ENCODE data around the gene NCAPD2. TPM values are rescaled to one million over a fixed set of nuclear protein-coding genes. Genes with fewer than 3 reads are reported as not detected.

NCAPD2 gene
- total and polyA plus RNA-seq, 7 experiments from 2014 or later, result 24.4 to 121 (median 38.4) TPM

GRCh38 chr12:6541371-6542165 lies 47.7 kb downstream of the NCAPD2 start:
- peaks cover 15 to 52% (median 16%) of the 10 kb centered on the region in 3 experiments for H3K36me3 ChIP-seq (ENCODE audit: control insufficient read depth in 2 of 3, insufficient read depth in 3 of 3, low read length in 3 of 3)
- Mint-ChIP-seq H3K4me1 (peaks cover 26 to 56% (median 44%) of the 10 kb centered on the region in 7 donors), H3K27me3 (no peaks in the 10 kb centered on the region), H3K9me3 (no peaks in the 10 kb centered on the region), H3K36me3 (peaks cover 10 to 25% (median 17%) of the 10 kb centered on the region in 5 donors), H3K27ac (peak overlapping the region; percentile 65 to 95 (median 90)), H3K4me3 (peak overlapping the region in 8 of 10 donors; percentile 7 to 83 (median 53))
- intact Hi-C loops (cut with micrococcal nuclease), result loop anchor here in 1 of 2 donors (2.0 kb wide), 1 partner anchor 15 kb away; the partner anchor contains the start of gene IFFO1
- H3K4me1 ChIP-seq (ENCODE audit: control insufficient read depth in 2 of 2, insufficient read depth in 2 of 2, low read length in 2 of 2), result peaks cover 12 to 22% of the 10 kb centered on the region in 2 donors
- H3K9me3 ChIP-seq (ENCODE audit: control insufficient read depth in 2 of 3, low read length in 3 of 3), result no peaks in the 10 kb centered on the region
- H3K4me3 ChIP-seq (ENCODE audit: low read length), result no peak overlapping the region
- H3K27me3 ChIP-seq (ENCODE audit: control insufficient read depth in 2 of 2, insufficient read depth in 2 of 2, low read length in 2 of 2), result no peaks in the 10 kb centered on the region
- DNase-seq, result no peak
- POLR2A ChIA-PET, result interaction anchor here (0.9 to 2.2 kb wide), 4 partner anchors 11 to 207 kb away, joined by 3 to 9 read pairs (median 4); partner anchors contain the start of gene MRPL51
- peak overlapping the region; percentile 9 for H3K27ac ChIP-seq (ENCODE audit: low read depth, low read length)
- CTCF ChIA-PET, result interaction anchor here (2.2 to 7.1 kb wide), 2 partner anchors 71 to 116 kb away, joined by 6 to 106 read pairs; partner anchors contain the start of gene VAMP1
- no peak for ATAC-seq

- ChIA-PET CTCF (interaction anchor here (1.0 kb wide), 1 partner anchor 119 kb away, joined by 3 read pairs; no protein-coding TSS in a partner anchor), POLR2A (interaction anchor here (0.9 to 1.5 kb wide), 3 partner anchors 72 to 208 kb away, joined by 3 to 4 read pairs (median 3); partner anchors contain the start of gene VAMP1)
- Histone ChIP-seq H3K27me3 (ENCODE audit: control insufficient read depth in 2 of 2, insufficient read depth in 2 of 2, low read length in 2 of 2) (no peaks in the 10 kb centered on the region), H3K36me3 (ENCODE audit: control insufficient read depth in 2 of 3, insufficient read depth in 3 of 3, low read length in 3 of 3) (peaks cover 11 to 52% (median 11%) of the 10 kb centered on the region in 3 experiments), H3K4me3 (ENCODE audit: low read length) (no peak overlapping the region), H3K27ac (ENCODE audit: low read depth, low read length) (peak overlapping the region; percentile 9), H3K9me3 (ENCODE audit: control insufficient read depth in 2 of 3, low read length in 3 of 3) (no peaks in the 10 kb centered on the region), H3K4me1 (ENCODE audit: control insufficient read depth in 2 of 2, insufficient read depth in 2 of 2, low read length in 2 of 2) (peaks cover 8 to 21% of the 10 kb centered on the region in 2 donors)
- peak in 4 of 9 donors; percentile 32 to 47 (median 34) for DNase-seq
- Mint-ChIP-seq H3K36me3 (peaks cover 13 to 21% (median 19%) of the 10 kb centered on the region in 5 donors), H3K27ac (peak overlapping the region; percentile 50 to 95 (median 84)), H3K27me3 (no peaks in the 10 kb centered on the region), H3K4me3 (peak overlapping the region in 8 of 10 donors; percentile 0 to 50 (median 16)), H3K4me1 (peaks cover 26 to 48% (median 39%) of the 10 kb centered on the region in 7 donors), H3K9me3 (no peaks in the 10 kb centered on the region)
- intact Hi-C loops (cut with micrococcal nuclease), result no loop called here
- peak; percentile 37 for ATAC-seq
Observed at GRCh38 chr12:6542209-6543009, 48.5 kb downstream of the NCAPD2 start.

GRCh38 chr12:6546016-6546415 lies 52.1 kb downstream of the NCAPD2 start:
- intact Hi-C loops (cut with micrococcal nuclease), result no loop called here
- DNase-seq, result no peak
- no peak overlapping the region for H3K4me3 ChIP-seq (ENCODE audit: low read length)
- POLR2A ChIA-PET, result interaction anchor here (0.5 to 0.6 kb wide), 2 partner anchors 61 to 99 kb away, joined by 3 read pairs; no protein-coding TSS in a partner anchor
- peaks cover 0 to 8% of the 10 kb centered on the region in 2 donors for H3K4me1 ChIP-seq (ENCODE audit: control insufficient read depth in 2 of 2, insufficient read depth in 2 of 2, low read length in 2 of 2)
- H3K9me3 ChIP-seq (ENCODE audit: control insufficient read depth in 2 of 3, low read length in 3 of 3), result no peaks in the 10 kb centered on the region
- Mint-ChIP-seq H3K4me1 (peaks cover 17 to 29% (median 22%) of the 10 kb centered on the region in 7 donors), H3K36me3 (peaks cover 8 to 27% (median 14%) of the 10 kb centered on the region in 5 donors), H3K27me3 (no peaks in the 10 kb centered on the region), H3K4me3 (no peak overlapping the region), H3K9me3 (no peaks in the 10 kb centered on the region), H3K27ac (no peak overlapping the region)
- ATAC-seq, result no peak
- H3K36me3 ChIP-seq (ENCODE audit: control insufficient read depth in 2 of 3, insufficient read depth in 3 of 3, low read length in 3 of 3), result peaks cover 11 to 65% (median 12%) of the 10 kb centered on the region in 3 experiments
- no peak overlapping the region for H3K27ac ChIP-seq (ENCODE audit: low read depth, low read length)
- H3K27me3 ChIP-seq (ENCODE audit: control insufficient read depth in 2 of 2, insufficient read depth in 2 of 2, low read length in 2 of 2), result no peaks in the 10 kb centered on the region
- CTCF ChIA-PET, result interaction anchor here (0.6 to 1.4 kb wide), 3 partner anchors 8 to 50 kb away, joined by 3 to 7 read pairs (median 4); no protein-coding TSS in a partner anchor

DNA sequence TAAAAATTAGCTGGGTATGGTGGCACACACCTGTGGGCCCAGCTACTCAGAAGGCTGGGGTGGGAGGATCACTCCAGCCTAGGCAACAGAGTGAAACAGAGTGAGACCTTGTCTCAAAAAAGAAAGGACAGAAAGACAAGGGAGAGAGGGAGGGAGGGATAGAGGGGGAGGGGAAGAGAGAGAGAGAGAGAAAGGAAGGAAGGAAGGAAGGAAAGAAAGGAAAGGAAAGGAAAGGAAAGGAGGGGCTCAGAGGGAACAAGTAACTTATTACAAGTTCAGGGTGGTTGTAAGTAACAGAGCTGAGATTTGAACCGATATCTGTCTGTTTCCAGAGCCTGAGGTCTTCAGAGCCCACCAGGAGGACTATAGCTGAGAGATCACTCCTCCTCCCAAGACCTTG lies 53.7 kb downstream of the NCAPD2 start:
- Mint-ChIP-seq H3K36me3 (peaks cover 8 to 32% (median 12%) of the 10 kb centered on the region in 5 donors), H3K4me1 (peaks cover 18 to 31% (median 25%) of the 10 kb centered on the region in 7 donors), H3K27me3 (no peaks in the 10 kb centered on the region), H3K4me3 (no peak overlapping the region), H3K27ac (peak overlapping the region in 3 of 9 donors; percentile 48 to 62 (median 57)), H3K9me3 (no peaks in the 10 kb centered on the region)
- H3K36me3 ChIP-seq (ENCODE audit: control insufficient read depth in 2 of 3, insufficient read depth in 3 of 3, low read length in 3 of 3), result peaks cover 11 to 73% (median 12%) of the 10 kb centered on the region in 3 experiments
- ATAC-seq (no peak), DNase-seq (no peak)
- H3K27me3 ChIP-seq (ENCODE audit: control insufficient read depth in 2 of 2, insufficient read depth in 2 of 2, low read length in 2 of 2), result no peaks in the 10 kb centered on the region
- no peak overlapping the region for H3K4me3 ChIP-seq (ENCODE audit: low read length)
- no peak overlapping the region for H3K27ac ChIP-seq (ENCODE audit: low read depth, low read length)
- intact Hi-C loops (cut with micrococcal nuclease), result no loop called here
- ChIA-PET POLR2A (interaction anchor here (0.8 kb wide), 1 partner anchor 225 kb away, joined by 3 read pairs; no protein-coding TSS in a partner anchor), CTCF (interaction anchor here (0.6 kb wide), 1 partner anchor 88 kb away, joined by 3 read pairs; no protein-coding TSS in a partner anchor)
- H3K4me1 ChIP-seq (ENCODE audit: control insufficient read depth in 2 of 2, insufficient read depth in 2 of 2, low read length in 2 of 2), result peaks cover 0 to 3% of the 10 kb centered on the region in 2 donors
- no peaks in the 10 kb centered on the region for H3K9me3 ChIP-seq (ENCODE audit: control insufficient read depth in 2 of 3, low read length in 3 of 3)

GRCh38 chr12:6547987-6548386 lies 54.1 kb downstream of the NCAPD2 start:
- ATAC-seq (no peak), DNase-seq (no peak)
- Histone ChIP-seq H3K27me3 (ENCODE audit: control insufficient read depth in 2 of 2, insufficient read depth in 2 of 2, low read length in 2 of 2) (no peaks in the 10 kb centered on the region), H3K4me1 (ENCODE audit: control insufficient read depth in 2 of 2, insufficient read depth in 2 of 2, low read length in 2 of 2) (peaks cover 0 to under 1% of the 10 kb centered on the region in 2 donors), H3K9me3 (ENCODE audit: control insufficient read depth in 2 of 3, low read length in 3 of 3) (no peaks in the 10 kb centered on the region), H3K36me3 (ENCODE audit: control insufficient read depth in 2 of 3, insufficient read depth in 3 of 3, low read length in 3 of 3) (peaks cover 11 to 69% (median 12%) of the 10 kb centered on the region in 3 experiments), H3K27ac (ENCODE audit: low read depth, low read length) (no peak overlapping the region), H3K4me3 (ENCODE audit: low read length) (no peak overlapping the region)
- ChIA-PET POLR2A (no interaction called here), CTCF (interaction anchor here (0.6 kb wide), 1 partner anchor 87 kb away, joined by 3 read pairs; no protein-coding TSS in a partner anchor)
- intact Hi-C loops (cut with micrococcal nuclease), result no loop called here
- no peaks in the 10 kb centered on the region for H3K27me3 Mint-ChIP-seq
- H3K36me3 Mint-ChIP-seq, result peaks cover 8 to 32% (median 12%) of the 10 kb centered on the region in 5 donors
- no peak overlapping the region for H3K27ac Mint-ChIP-seq
- H3K4me1 Mint-ChIP-seq, result peaks cover 21 to 36% (median 27%) of the 10 kb centered on the region in 7 donors
- no peaks in the 10 kb centered on the region for H3K9me3 Mint-ChIP-seq
- no peak overlapping the region for H3K4me3 Mint-ChIP-seq

DNA sequence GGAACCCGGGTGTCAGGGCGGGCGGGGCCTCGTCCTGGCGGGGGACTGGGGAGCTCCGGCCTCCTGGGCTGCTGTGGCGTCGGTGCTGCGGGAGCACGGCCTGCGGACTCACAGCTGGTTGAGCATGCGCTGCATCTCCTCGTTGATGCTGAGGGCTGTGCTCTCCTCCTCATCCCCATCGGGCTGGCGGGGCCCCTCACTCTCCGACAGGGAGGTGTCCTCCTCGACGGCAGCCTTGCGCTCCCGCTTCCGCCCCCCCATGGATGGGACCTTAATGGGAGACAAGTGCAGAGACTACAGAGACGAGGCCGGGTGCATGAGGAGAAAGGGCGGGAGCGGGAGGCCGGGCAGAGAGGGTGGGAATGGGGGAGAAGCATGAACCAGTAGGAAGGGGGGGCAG lies 54.7 kb downstream of the NCAPD2 start:
- H3K4me3 Mint-ChIP-seq, result peak overlapping the region in 1 of 10 donors; percentile 32
- ATAC-seq, result no peak
- H3K4me1 ChIP-seq (ENCODE audit: control insufficient read depth in 2 of 2, insufficient read depth in 2 of 2, low read length in 2 of 2), result peaks cover 3 to 6% of the 10 kb centered on the region in 2 donors

More for the DNA sequence above, 54.7 kb downstream of the NCAPD2 start:
- CTCF ChIA-PET, result interaction anchor here (0.6 kb wide), 1 partner anchor 11 kb away, joined by 3 read pairs; no protein-coding TSS in a partner anchor
- H3K36me3 ChIP-seq (ENCODE audit: control insufficient read depth in 2 of 3, insufficient read depth in 3 of 3, low read length in 3 of 3), result peaks cover 11 to 72% (median 12%) of the 10 kb centered on the region in 3 experiments
- H3K27ac ChIP-seq (ENCODE audit: low read depth, low read length), result no peak overlapping the region
- Mint-ChIP-seq H3K27ac (no peak overlapping the region), H3K36me3 (peaks cover 8 to 32% (median 12%) of the 10 kb centered on the region in 5 donors), H3K4me1 (peaks cover 26 to 41% (median 33%) of the 10 kb centered on the region in 7 donors), H3K9me3 (no peaks in the 10 kb centered on the region), H3K27me3 (no peaks in the 10 kb centered on the region)
- H3K9me3 ChIP-seq (ENCODE audit: control insufficient read depth in 2 of 3, low read length in 3 of 3), result no peaks in the 10 kb centered on the region
- POLR2A ChIA-PET, result no interaction called here
- DNase-seq, result no peak
- H3K4me3 ChIP-seq (ENCODE audit: low read length), result no peak overlapping the region
- no peaks in the 10 kb centered on the region for H3K27me3 ChIP-seq (ENCODE audit: control insufficient read depth in 2 of 2, insufficient read depth in 2 of 2, low read length in 2 of 2)
- intact Hi-C loops (cut with micrococcal nuclease), result no loop called here

Measured in naive thymus-derived CD4-positive, alpha-beta T cell (primary cell).